Gastroesophageal sphincter (tissue), 4 donors: ENCODE results near the gene LMO2. TPM values are rescaled to one million over a fixed set of nuclear protein-coding genes. Genes with fewer than 3 reads are reported as not detected.

Experiments used
- total RNA-seq, 4 donors: library from RNA; depleted of rRNA; stranded (reverse); fragments of >200 nt; gene quantifications; one replicate each; pipeline ENCODE4 v1.1.0, GENCODE V29; 2016

The LMO2 gene
- total RNA-seq, 4 donors from 2014 or later: 7.0 to 24.2 (median 14.8) TPM

Other genes starting within 250 kb of the LMO2 start
- not detected for gene C11orf91, start 191.2 kb downstream of the LMO2 start, total RNA-seq
- gene CD59, start 155.7 kb downstream of the LMO2 start, total RNA-seq: 100 to 1,000 TPM; 252 to 647 (median 432) TPM
- 10 to 100 TPM; 38.8 to 81.4 (median 55.7) TPM for gene FBXO3, start 117.6 kb downstream of the LMO2 start, total RNA-seq
- 100 to 1,000 TPM in 3 of 4 donors, 10 to 100 TPM in 1; 94.5 to 132 (median 115) TPM for gene CAPRIN1, start 159.7 kb upstream of the LMO2 start, total RNA-seq
- gene NAT10, start 213.6 kb upstream of the LMO2 start, total RNA-seq: 10 to 100 TPM; 19.9 to 27.5 (median 21.6) TPM